ENCODE data around the gene CHST11.

CHST11 gene

DNA sequence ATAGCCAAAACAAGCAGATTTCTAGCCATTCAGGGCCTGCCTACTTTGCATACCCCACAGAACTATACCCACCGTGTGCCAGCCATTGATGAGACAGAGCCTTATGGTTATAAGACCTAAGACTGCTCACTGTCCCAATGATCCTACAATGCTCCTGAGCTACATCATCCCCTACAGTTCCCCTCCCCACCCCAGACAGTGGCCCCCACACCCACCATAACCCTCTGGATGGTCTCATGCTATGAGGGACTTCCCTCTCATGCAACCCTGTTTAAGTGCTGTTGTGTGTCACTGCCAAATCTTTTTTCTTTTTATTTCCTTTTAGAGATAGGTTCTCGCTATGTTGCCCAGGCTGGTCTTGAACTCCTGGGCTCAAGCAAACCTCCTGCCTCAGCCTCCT lies 75.9 kb downstream of the CHST11 start:
- Histone ChIP-seq H3K9ac (ENCODE audit: low read depth in 1 of 2, low read length in 2 of 2) (no peak overlapping the region), H3K9me3 (ENCODE audit: control insufficient read depth in 2 of 2, low read length in 2 of 2) (no peaks in the 10 kb centered on the region), H3K36me3 (ENCODE audit: control insufficient read depth in 2 of 2, insufficient read depth in 2 of 2, low read length in 2 of 2) (no peaks in the 10 kb centered on the region), H3K27me3 (ENCODE audit: control insufficient read depth in 2 of 2, insufficient read depth in 2 of 2, low read length in 2 of 2) (no peaks in the 10 kb centered on the region), H3K4me1 (ENCODE audit: control insufficient read depth in 2 of 2, insufficient read depth in 2 of 2, low read length in 2 of 2) (no peaks in the 10 kb centered on the region), H3K27ac (ENCODE audit: low read depth in 2 of 2, low read length in 2 of 2) (no peak overlapping the region), H3K4me3 (ENCODE audit: low read length in 2 of 2) (no peak overlapping the region)

DNA sequence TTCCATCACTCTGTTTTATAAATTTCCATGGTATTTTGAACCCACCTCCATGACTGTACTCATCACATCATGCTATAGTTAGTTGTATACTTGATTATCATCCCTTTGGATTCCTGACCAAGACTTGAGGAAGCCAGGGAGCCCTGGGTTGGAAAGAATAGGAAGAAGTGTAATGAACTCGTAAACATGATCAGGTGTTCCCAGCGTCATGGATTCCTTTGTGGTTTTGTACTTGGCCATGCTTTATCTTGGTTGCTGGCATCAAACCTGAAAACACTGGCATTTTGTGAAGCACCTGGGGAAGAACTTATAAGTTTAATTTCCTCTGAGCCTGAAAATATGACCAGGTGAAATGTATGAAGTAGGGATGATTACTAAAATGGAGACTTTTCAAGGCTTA lies 76.4 kb downstream of the CHST11 start:
- H3K27me3 ChIP-seq (ENCODE audit: control insufficient read depth in 2 of 2, insufficient read depth in 2 of 2, low read length in 2 of 2), result no peaks in the 10 kb centered on the region
- no peaks in the 10 kb centered on the region for H3K4me1 ChIP-seq (ENCODE audit: control insufficient read depth in 2 of 2, insufficient read depth in 2 of 2, low read length in 2 of 2)
- H3K36me3 ChIP-seq (ENCODE audit: control insufficient read depth in 2 of 2, insufficient read depth in 2 of 2, low read length in 2 of 2), result no peaks in the 10 kb centered on the region
- no peaks in the 10 kb centered on the region for H3K9me3 ChIP-seq (ENCODE audit: control insufficient read depth in 2 of 2, low read length in 2 of 2)
- no peak overlapping the region for H3K4me3 ChIP-seq (ENCODE audit: low read length in 2 of 2)
- no peak overlapping the region for H3K9ac ChIP-seq (ENCODE audit: low read depth in 1 of 2, low read length in 2 of 2)
- H3K27ac ChIP-seq (ENCODE audit: low read depth in 2 of 2, low read length in 2 of 2), result no peak overlapping the region

DNA sequence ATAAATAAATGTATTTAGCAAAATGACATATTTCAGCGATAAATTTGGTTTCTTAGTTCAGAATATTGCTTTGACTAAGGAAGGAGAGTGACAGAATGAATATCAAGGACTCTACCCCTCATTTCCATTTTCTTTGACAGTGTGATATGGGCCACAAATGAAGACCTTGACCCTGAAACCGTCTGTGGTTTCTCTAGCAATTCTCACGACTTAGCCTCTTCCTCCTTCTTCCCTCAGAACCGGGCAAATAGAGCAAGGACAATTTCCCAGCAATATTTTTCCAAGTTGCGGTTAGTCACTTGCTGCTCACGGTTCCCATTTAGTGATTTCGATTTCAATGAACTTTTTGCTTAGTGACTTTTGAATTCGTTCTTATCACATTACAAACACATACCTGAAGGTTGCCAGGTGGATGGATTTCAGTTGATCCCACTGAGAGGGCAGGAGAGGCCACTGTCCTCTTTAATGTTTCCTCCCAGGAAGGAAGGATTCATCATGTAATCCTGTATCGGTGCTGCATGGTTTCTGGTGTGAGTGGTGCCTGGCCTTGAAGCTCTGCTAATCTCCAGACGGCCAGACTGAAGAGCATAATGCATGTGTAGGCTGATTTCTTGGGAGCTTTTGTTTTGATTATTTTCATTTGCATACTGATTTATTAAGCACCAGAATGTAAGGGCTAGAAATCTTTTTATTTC lies 77.6 kb downstream of the CHST11 start:
- Histone ChIP-seq H3K27ac (ENCODE audit: low read depth in 2 of 2, low read length in 2 of 2) (no peak overlapping the region), H3K36me3 (ENCODE audit: control insufficient read depth in 2 of 2, insufficient read depth in 2 of 2, low read length in 2 of 2) (no peaks in the 10 kb centered on the region), H3K4me3 (ENCODE audit: low read length in 2 of 2) (no peak overlapping the region), H3K9me3 (ENCODE audit: control insufficient read depth in 2 of 2, low read length in 2 of 2) (no peaks in the 10 kb centered on the region), H3K9ac (ENCODE audit: low read depth in 1 of 2, low read length in 2 of 2) (no peak overlapping the region), H3K27me3 (ENCODE audit: control insufficient read depth in 2 of 2, insufficient read depth in 2 of 2, low read length in 2 of 2) (no peaks in the 10 kb centered on the region), H3K4me1 (ENCODE audit: control insufficient read depth in 2 of 2, insufficient read depth in 2 of 2, low read length in 2 of 2) (no peaks in the 10 kb centered on the region)

DNA sequence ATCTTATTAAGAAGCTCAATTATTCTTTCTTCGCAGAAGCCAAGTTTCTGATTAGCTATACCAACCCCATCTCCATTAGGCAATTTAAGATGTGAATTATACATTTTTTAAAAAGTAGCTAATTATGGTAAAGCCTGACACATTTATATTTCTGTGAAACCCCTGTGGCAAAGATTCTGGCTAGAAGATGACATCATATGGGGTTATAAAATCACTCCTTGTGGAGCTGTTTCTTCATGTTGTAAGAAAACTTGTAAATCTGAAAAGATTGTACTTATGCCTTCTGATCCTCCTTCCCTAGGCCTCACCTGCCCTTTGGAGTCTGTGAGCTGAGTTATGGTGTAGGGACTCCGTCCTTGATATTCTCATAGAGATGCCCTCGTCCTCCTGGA lies 78.1 kb downstream of the CHST11 start:
- no peaks in the 10 kb centered on the region for H3K9me3 ChIP-seq (ENCODE audit: control insufficient read depth in 2 of 2, low read length in 2 of 2)
- no peak overlapping the region for H3K4me3 ChIP-seq (ENCODE audit: low read length in 2 of 2)
- no peak overlapping the region for H3K9ac ChIP-seq (ENCODE audit: low read depth in 1 of 2, low read length in 2 of 2)
- H3K4me1 ChIP-seq (ENCODE audit: control insufficient read depth in 2 of 2, insufficient read depth in 2 of 2, low read length in 2 of 2), result no peaks in the 10 kb centered on the region
- no peaks in the 10 kb centered on the region for H3K27me3 ChIP-seq (ENCODE audit: control insufficient read depth in 2 of 2, insufficient read depth in 2 of 2, low read length in 2 of 2)
- H3K36me3 ChIP-seq (ENCODE audit: control insufficient read depth in 2 of 2, insufficient read depth in 2 of 2, low read length in 2 of 2), result no peaks in the 10 kb centered on the region
- H3K27ac ChIP-seq (ENCODE audit: low read depth in 2 of 2, low read length in 2 of 2), result no peak overlapping the region

DNA sequence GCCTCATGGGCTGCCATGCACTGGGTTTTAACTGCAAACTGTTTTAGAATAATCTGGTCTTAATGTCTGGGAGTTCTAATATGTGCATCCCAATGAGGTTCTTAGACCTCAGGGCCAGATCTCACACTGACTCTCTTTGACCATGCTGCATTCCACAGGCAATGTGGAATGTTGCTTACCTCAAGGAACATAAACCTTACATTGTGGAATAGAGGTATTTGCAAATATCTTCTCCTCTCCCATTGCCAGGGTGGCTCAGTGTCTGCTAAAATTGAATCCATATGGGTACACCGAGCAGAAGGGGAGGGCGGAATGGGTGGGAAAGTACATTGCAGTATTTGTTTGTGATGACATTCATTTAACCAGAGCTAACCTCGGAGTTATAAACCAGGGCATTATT lies 78.6 kb downstream of the CHST11 start:
- H3K36me3 ChIP-seq (ENCODE audit: control insufficient read depth in 2 of 2, insufficient read depth in 2 of 2, low read length in 2 of 2), result no peaks in the 10 kb centered on the region
- H3K4me3 ChIP-seq (ENCODE audit: low read length in 2 of 2), result no peak overlapping the region
- H3K27me3 ChIP-seq (ENCODE audit: control insufficient read depth in 2 of 2, insufficient read depth in 2 of 2, low read length in 2 of 2), result no peaks in the 10 kb centered on the region
- H3K4me1 ChIP-seq (ENCODE audit: control insufficient read depth in 2 of 2, insufficient read depth in 2 of 2, low read length in 2 of 2), result no peaks in the 10 kb centered on the region
- H3K27ac ChIP-seq (ENCODE audit: low read depth in 2 of 2, low read length in 2 of 2), result no peak overlapping the region
- H3K9me3 ChIP-seq (ENCODE audit: control insufficient read depth in 2 of 2, low read length in 2 of 2), result no peaks in the 10 kb centered on the region
- no peak overlapping the region for H3K9ac ChIP-seq (ENCODE audit: low read depth in 1 of 2, low read length in 2 of 2)

DNA sequence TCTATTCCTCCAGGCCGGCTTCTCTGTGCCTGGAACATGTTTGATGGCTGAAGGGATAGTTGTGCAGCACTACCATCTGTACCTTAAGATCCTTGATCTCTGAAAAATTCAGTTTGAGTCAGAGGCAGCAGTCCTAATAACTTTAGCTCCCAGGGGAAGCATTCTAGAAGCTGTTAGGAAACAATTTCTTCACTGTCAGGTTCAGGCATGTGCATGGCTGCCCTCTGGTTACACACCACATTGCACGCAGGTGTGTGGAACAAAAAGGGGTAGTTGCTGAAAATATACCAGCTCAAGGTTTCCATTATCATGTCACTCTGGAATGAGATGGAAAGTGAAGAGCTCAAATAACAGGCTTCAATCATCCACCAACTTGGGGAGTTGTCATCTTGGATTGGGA lies 80.1 kb downstream of the CHST11 start:
- H3K27me3 ChIP-seq (ENCODE audit: control insufficient read depth in 2 of 2, insufficient read depth in 2 of 2, low read length in 2 of 2), result no peaks in the 10 kb centered on the region
- H3K9ac ChIP-seq (ENCODE audit: low read depth in 1 of 2, low read length in 2 of 2), result no peak overlapping the region
- no peak overlapping the region for H3K4me3 ChIP-seq (ENCODE audit: low read length in 2 of 2)
- H3K27ac ChIP-seq (ENCODE audit: low read depth in 2 of 2, low read length in 2 of 2), result no peak overlapping the region
- H3K4me1 ChIP-seq (ENCODE audit: control insufficient read depth in 2 of 2, insufficient read depth in 2 of 2, low read length in 2 of 2), result no peaks in the 10 kb centered on the region
- H3K9me3 ChIP-seq (ENCODE audit: control insufficient read depth in 2 of 2, low read length in 2 of 2), result no peaks in the 10 kb centered on the region
- H3K36me3 ChIP-seq (ENCODE audit: control insufficient read depth in 2 of 2, insufficient read depth in 2 of 2, low read length in 2 of 2), result no peaks in the 10 kb centered on the region

DNA sequence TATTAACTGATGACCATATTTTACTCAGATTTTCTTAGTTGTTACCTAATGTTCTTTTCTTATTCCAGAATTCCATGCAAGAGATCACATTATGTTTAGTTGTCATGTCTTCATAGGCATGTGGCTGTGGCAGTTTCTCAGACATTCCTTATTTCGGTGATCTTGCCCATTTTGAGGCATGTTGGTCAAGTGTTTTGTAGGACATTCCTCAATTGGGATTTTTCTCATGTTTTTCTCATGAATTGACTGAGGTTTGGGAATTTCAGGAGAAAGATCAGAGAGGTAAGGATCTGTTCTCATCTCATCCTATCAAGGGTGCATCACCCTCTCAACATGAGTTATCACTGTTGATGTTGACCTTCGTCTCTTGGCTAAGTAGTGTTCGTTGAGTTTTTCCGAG lies 81.3 kb downstream of the CHST11 start:
- Histone ChIP-seq H3K4me1 (ENCODE audit: control insufficient read depth in 2 of 2, insufficient read depth in 2 of 2, low read length in 2 of 2) (no peaks in the 10 kb centered on the region), H3K27ac (ENCODE audit: low read depth in 2 of 2, low read length in 2 of 2) (no peak overlapping the region), H3K9ac (ENCODE audit: low read depth in 1 of 2, low read length in 2 of 2) (no peak overlapping the region), H3K27me3 (ENCODE audit: control insufficient read depth in 2 of 2, insufficient read depth in 2 of 2, low read length in 2 of 2) (no peaks in the 10 kb centered on the region), H3K4me3 (ENCODE audit: low read length in 2 of 2) (no peak overlapping the region), H3K36me3 (ENCODE audit: control insufficient read depth in 2 of 2, insufficient read depth in 2 of 2, low read length in 2 of 2) (no peaks in the 10 kb centered on the region), H3K9me3 (ENCODE audit: control insufficient read depth in 2 of 2, low read length in 2 of 2) (no peaks in the 10 kb centered on the region)

DNA sequence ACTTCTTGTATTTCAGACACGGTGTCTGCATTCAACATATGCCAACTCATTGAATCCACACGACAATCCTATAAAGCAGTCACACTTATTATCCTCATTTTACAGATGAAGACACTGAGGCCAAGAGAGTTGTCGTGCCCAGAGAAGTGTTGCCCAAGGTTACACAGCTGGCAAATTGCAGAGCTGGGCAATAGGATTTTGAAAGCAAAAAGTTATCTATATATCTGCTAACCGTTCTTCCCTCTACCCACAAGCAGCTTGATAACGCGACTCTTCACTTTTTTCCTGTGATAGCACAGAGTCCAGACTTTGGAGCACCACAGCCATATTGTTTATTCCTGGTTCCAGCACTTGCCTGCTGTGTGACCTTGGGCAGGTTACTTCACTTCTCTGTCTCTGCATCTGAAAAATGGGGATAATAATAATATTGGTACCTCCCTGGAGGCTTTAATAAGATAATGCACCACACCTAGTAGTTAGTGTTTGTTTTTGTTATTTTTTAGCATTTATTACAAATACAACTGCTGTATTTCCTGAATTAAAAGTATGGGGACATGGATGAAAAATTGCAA lies 82.2 kb downstream of the CHST11 start:
- H3K9ac ChIP-seq (ENCODE audit: low read depth in 1 of 2, low read length in 2 of 2), result no peak overlapping the region
- H3K9me3 ChIP-seq (ENCODE audit: control insufficient read depth in 2 of 2, low read length in 2 of 2), result no peaks in the 10 kb centered on the region
- no peaks in the 10 kb centered on the region for H3K36me3 ChIP-seq (ENCODE audit: control insufficient read depth in 2 of 2, insufficient read depth in 2 of 2, low read length in 2 of 2)
- H3K4me3 ChIP-seq (ENCODE audit: low read length in 2 of 2), result no peak overlapping the region
- H3K4me1 ChIP-seq (ENCODE audit: control insufficient read depth in 2 of 2, insufficient read depth in 2 of 2, low read length in 2 of 2), result no peaks in the 10 kb centered on the region
- H3K27ac ChIP-seq (ENCODE audit: low read depth in 2 of 2, low read length in 2 of 2), result no peak overlapping the region
- H3K27me3 ChIP-seq (ENCODE audit: control insufficient read depth in 2 of 2, insufficient read depth in 2 of 2, low read length in 2 of 2), result no peaks in the 10 kb centered on the region

DNA sequence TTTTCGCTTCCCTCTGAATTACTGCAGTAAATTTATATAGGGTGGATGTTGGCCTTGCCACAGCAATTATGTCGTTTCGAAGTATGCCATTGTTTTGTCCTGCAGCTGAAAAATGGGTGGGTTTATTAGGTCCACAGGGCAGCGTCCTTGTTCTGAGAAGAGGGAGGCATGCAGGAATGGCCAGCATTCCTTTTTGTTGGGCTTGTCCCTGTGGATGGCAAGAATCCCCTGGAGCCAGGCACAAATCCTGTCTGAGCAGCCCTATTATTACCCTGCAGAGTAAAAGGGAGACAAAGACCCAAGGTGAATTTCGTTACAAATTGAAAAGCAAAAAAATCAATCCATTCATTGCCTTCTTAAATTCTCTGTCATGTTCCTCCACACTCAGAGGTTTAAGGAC lies 88.1 kb downstream of the CHST11 start:
- H3K36me3 ChIP-seq (ENCODE audit: control insufficient read depth in 2 of 2, insufficient read depth in 2 of 2, low read length in 2 of 2), result no peaks in the 10 kb centered on the region
- no peaks in the 10 kb centered on the region for H3K27me3 ChIP-seq (ENCODE audit: control insufficient read depth in 2 of 2, insufficient read depth in 2 of 2, low read length in 2 of 2)
- no peaks in the 10 kb centered on the region for H3K4me1 ChIP-seq (ENCODE audit: control insufficient read depth in 2 of 2, insufficient read depth in 2 of 2, low read length in 2 of 2)
- no peaks in the 10 kb centered on the region for H3K9me3 ChIP-seq (ENCODE audit: control insufficient read depth in 2 of 2, low read length in 2 of 2)
- no peak overlapping the region for H3K9ac ChIP-seq (ENCODE audit: low read depth in 1 of 2, low read length in 2 of 2)
- H3K27ac ChIP-seq (ENCODE audit: low read depth in 2 of 2, low read length in 2 of 2), result no peak overlapping the region
- H3K4me3 ChIP-seq (ENCODE audit: low read length in 2 of 2), result no peak overlapping the region

DNA sequence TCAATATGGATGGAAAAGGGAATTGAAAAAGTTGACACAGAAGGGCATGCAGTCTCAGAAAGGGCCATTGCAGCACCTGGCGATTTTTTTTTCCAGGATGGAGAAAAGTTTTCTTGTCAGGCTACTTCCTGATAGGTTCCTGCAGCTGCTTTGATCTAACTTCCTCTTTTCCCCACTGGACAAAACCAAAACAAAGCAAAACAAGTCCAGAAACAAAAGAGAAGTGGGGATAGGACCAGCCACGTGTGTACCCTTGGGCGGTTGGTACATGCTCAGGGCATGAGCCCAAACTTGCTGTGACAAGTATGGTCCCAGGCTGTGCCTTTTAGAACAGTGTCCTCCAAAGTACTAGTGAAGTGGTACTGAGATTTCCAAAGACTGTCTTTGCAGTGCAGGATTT lies 89.8 kb downstream of the CHST11 start:
- Histone ChIP-seq H3K9ac (ENCODE audit: low read depth in 1 of 2, low read length in 2 of 2) (no peak overlapping the region), H3K4me3 (ENCODE audit: low read length in 2 of 2) (no peak overlapping the region), H3K36me3 (ENCODE audit: control insufficient read depth in 2 of 2, insufficient read depth in 2 of 2, low read length in 2 of 2) (no peaks in the 10 kb centered on the region), H3K9me3 (ENCODE audit: control insufficient read depth in 2 of 2, low read length in 2 of 2) (no peaks in the 10 kb centered on the region), H3K27ac (ENCODE audit: low read depth in 2 of 2, low read length in 2 of 2) (no peak overlapping the region), H3K4me1 (ENCODE audit: control insufficient read depth in 2 of 2, insufficient read depth in 2 of 2, low read length in 2 of 2) (no peaks in the 10 kb centered on the region), H3K27me3 (ENCODE audit: control insufficient read depth in 2 of 2, insufficient read depth in 2 of 2, low read length in 2 of 2) (no peaks in the 10 kb centered on the region)
